ENCODE results near the gene TAS2R20.

GRCh38 chr12:10982244-10982643 lies 15.9 kb downstream of the TAS2R20 start:
- TF ChIP-seq CTCF (conservative IDR thresholded peaks at IDR 0.05) (no peak), ZFX (IDR thresholded peaks at IDR 0.05) (no peak)
